ENCODE data around the gene HMGCL.
A peak's percentile ranks its signal among the peaks of the same experiment; 100 is the strongest.
"Not testable (repeated sequence)": the region's sequence is repeated elsewhere in the genome, so short reads cannot be mapped to it uniquely, and the experiment has no call there.

The HMGCL gene

DNA sequence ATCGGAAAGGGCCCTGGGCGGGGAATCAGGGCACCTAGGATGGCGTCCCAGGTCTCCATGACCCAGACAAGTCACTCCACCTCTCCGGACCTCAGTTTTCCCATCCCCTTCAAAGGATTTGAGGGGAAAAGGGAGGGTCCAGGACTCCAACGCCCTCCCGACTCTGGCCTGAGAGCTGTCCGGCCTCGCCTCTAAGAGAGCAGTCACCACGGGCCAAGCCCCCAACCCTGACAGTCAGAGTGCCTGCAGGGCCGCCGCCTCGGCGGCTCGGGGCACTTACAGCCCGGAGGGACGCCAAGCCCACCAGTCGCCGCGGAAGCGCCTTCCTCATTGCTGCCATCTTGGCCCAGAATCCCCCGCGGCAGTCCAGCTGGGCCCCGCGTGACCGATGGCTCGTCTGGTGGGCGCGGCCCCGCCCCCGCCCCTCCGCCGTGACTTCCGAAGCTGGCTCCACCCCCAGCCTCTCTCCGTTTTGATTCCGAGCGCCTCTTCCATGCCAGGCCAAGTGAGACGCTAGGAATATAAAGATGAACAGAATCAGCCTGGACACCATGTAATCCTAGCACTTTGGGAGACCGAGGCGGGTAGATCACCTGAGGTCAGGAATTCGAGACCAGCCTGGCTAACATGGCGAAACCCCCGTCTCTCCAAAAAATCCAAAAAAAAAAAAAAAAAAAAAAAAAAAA, at the start of gene HMGCL:
TSS of gene HMGCL (minus strand) at position 354 of the 686 bp plus-strand sequence. CDS start at position 340, 14 bp downstream.
- peak; percentile 91 for DNase-seq

DNA sequence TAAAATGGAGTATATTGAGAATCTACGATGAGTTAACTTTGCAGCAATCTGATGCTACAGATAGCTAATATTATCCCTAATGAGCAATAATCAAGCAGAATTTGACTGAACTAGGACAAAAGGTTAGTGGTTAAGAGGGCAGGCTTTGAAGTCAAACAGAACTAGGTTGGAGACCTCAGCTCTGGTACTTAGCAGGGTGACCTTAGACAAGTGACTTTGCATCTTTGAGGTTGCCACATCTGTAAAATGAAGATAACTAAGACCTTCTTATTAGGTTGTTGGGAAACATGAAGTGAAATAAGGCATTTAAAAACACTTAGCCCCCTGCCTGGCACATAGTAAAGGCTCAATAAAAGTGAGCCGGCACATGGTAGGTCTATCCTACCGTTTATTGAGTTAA, 47.2 kb upstream of the HMGCL start:
- DNase-seq = no peak

DNA sequence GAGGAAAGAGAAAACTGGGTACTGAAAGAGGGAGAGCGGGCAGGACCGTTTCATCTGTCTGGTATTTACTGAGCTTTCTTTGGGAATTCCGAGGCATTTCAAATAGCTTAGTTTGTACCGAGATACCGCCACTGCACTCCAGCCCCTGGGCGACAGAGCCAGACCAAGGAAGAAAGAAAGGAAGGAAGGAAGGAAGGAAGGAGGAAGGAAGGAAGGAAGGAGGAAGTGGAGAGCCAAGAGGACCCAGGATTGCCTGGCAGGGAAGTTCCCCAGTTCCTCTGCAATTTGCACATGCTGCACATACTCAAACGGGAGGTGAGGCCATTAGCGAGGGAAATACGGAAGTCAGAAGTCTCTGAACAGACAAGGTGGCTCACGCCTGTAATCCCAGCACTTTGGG, 43.8 kb upstream of the HMGCL start:
- no peak for DNase-seq

DNA sequence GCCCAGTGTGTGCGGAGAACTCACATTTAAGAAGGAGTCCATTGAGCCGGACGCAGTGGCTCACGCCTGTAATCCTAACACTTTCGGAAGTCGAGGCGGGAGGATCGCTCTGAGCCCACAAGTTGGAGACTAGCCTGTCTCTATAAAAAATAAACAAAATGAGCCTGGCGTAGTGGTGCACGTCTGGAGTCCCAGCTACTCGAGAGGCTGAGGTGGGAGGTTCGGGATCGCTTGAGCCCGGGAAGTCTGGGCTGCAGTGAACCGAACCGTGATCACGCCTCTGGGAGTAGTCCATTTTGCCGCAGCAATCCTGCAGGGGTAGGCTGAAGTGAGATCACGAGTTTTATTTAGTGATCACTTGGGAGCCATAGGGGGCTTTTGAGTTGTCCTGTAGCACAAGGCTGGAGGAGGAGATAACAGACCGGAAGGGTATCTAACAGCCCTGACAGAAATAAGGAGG, 43.4 kb upstream of the HMGCL start:
- DNase-seq = no peak

DNA sequence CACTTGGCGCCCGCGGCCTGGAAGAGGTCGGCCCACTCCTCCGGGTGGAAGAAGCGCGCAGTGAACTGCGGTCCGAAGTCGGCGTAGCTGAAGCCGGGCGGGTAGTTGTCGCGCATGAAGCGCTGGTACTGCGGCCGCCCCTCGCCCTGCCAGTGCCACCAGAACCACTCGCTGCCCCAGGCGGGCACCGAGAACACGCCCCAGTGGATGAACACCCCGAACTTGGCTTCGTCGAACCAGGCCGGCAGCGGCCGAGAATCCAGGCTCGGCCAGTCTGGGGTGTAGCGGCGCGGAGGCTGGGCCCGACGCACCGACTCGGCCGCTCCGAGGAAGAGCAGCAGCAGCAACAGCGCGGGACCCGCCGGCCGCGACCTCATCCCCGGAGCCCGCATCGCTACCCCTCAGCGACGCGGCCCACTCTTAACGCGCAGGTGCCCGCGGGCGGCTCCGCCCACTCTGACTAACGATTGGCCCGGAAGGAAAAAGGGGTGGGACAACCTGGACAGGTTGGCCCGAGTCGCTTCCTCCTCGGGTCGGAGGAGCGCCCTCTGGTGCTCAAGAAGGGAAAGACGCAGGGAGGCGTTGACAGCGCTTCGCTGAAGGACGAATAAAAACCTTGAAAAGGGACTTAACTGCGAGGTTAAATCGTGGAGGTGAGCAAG, 42.8 kb upstream of the HMGCL start, which contains the start of gene FUCA1:
TSS of gene FUCA1 (minus strand) at position 396 of the 662 bp plus-strand sequence. CDS start at position 392, 4 bp downstream.
- peak; percentile 91 for DNase-seq

DNA sequence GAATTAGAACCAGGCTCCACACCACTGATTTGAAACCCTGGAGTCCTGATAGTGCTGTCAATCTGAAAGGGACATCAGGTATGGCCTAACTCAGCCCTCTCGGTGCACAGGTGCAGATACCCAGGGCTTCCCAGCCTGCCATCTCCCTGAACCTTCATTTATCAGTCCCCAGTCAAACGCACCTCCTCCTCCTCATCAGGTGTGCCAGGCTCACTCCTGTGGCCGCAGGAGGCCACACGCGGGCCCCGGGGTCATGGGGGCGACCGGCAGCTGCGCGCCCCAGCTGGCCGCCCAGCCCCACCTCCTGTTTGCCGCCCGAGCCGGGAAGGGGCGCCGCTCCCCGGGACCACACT, 42.3 kb upstream of the HMGCL start:
- DNase-seq = no peak

DNA sequence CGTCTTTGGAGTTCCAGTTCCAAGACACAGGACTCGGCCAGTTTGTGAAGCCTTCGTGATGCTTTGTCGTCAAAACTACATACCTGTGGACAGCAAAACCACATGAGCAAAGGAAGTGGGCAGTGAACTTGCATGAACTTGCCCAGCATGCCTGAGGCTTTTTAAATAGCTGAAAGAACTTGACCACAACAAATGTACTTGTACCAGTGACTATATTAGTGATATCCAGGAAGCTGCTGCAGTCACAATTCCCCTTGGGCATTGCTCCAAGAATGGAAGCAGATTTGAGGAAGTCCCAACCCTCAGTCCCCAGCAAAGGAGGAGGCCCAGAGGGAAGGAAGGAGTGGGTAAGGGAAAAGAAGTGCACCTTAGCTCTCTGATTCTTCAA, 40.3 kb upstream of the HMGCL start:
- peak; percentile 87 for DNase-seq

DNA sequence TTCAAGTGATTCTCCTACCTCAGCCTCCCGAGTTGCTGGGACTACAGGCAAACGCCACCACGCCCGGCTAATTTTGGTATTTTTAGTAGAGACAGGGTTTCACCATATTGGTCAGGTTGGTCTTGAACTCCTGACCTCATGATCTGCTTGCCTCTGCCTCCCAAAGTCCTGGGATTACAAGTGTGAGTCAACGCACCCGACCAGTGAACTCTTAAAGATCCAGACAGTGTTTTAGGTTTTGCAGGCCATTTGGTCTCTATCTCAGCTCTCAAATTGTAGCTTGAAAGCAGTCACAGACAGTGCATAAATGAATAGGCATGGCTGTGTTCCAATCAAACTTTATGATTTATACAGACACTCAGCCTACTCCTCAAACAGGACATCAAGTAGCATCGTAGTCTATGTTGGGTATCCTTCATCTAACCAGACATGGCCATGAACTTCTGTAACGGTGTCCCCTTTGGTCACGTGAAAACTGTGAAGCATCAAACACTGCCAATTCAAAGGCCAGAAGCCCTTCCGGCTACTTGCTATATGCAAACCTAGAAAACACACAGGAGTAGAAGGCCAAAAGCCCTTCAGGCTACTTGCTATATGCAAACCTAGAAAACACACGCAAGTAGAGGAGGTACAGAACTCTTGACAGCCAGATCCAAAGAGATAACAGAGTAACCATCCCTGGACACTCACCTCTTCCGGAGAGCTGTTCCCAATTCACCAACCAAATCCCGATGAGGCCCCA, 39.7 kb upstream of the HMGCL start:
- DNase-seq = no peak

DNA sequence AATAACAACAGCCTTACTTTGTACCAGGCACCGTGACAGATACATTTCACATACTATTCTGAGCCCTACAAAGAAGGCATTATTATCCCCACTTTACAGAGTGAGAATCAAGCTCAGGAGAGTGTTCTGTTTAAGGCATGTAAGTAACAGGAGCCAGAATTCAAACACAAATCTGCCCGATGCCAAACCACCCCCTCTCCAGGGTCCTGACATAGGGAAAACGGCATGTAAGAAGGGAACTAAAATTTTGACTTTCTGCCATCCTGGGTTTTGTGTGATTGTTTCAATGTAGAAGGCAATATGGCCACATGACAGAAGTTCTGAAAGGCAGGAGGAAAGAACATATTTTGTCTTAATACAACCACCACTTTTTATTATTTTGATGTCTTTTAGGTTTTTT, 37.4 kb upstream of the HMGCL start:
- no peak for DNase-seq

DNA sequence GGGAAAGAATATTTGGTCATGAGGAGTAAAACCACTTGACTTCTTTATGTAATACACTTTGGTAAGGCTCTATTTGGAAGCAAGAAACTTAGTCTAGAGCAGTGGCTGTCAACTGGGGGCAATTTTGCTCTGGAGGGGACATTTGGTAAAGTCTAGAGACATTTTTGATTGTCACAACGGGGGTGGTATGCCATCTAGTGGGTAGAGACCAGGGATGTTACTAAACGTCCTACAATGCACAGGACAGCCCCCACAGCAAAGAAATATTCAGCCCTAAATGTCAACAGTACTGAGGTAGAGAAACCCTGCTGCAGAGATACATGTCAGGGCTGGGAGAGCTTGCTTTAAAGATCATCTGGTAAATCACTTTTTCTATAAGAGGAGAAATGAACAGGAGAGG, 29.3 kb upstream of the HMGCL start:
- peak; percentile 28 for DNase-seq

DNA sequence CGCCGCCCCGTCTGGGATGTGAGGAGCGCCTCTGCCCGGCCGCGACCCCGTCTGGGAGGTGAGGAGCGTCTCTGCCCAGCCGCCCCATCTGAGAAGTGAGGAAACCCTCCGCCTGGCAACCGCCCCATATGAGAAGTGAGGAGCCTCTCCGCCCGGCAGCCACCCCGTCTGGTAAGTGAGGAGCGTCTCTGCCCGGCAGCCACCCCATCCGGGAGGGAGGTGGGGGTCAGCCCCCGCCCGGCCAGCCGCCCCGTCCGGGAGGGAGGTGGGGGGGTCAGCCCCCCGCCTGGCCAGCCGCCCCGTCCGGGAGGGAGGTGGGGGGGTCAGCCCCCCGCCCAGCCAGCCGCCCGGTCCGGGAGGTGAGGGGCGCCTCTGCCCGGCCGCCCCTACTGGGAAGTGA, 27.9 kb upstream of the HMGCL start:
- DNase-seq = not testable (repeated sequence)

DNA sequence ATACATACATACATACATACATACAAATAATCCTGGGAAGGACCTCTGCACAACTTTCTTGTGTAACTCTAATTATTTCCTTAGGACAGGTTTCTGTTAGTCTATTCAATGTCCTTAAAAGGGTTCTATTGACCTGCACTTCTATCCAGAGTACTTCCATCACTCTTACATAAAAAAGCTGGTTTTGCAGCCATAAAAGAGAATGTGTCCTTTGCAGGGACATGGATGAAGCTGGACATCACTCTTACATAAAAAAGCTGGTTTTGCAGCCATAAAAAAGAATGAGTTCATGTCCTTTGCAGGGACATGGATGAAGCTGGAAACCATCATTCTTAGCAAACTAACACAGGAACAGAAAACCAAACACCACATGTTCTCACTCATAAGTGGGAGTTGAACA, 26.2 kb upstream of the HMGCL start:
- not testable (repeated sequence) for DNase-seq

DNA sequence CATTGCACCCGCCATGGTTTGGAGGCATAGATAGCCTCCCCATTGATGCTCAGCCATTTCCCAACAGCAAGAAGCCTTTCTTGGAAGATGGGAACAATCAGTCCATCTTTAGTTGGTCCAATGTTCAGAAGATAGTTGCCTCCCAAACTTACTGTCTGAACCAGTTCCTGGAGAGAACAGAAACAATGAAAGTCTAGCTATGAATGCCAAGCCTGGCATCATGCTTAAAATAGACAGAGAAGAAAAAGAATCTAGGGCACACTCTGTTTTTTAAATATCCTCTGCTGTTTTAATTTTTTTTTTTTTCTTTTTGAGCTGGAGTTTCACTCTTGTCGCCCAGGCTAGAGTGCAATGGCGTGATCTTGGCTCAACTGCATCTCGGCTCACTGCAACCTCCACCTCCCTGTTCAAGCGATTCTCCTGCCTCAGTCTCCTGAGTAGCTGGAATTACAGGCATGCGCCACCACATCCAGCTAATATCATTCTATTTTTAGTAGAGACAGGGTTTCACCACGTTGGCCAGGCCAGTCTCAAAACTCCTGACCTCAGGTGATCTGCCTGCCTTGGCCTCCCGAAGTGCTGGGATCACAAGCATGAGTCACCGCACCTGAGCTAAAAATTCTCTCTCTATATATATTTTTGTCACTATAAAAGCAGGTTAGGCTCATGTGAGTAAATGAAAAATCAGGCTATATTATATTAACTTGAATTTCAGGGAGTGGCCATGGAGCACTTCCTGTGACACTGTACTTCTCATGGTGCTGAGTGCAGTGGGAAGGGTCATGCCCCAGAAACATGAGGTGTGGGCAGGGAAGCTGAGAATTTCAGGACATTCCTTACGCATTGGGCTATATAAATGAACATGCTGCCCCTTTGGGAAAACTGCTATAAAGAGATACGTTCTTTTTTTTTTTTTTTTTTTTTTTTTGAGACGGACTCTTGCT, 23.7 kb upstream of the HMGCL start:
- no peak for DNase-seq

DNA sequence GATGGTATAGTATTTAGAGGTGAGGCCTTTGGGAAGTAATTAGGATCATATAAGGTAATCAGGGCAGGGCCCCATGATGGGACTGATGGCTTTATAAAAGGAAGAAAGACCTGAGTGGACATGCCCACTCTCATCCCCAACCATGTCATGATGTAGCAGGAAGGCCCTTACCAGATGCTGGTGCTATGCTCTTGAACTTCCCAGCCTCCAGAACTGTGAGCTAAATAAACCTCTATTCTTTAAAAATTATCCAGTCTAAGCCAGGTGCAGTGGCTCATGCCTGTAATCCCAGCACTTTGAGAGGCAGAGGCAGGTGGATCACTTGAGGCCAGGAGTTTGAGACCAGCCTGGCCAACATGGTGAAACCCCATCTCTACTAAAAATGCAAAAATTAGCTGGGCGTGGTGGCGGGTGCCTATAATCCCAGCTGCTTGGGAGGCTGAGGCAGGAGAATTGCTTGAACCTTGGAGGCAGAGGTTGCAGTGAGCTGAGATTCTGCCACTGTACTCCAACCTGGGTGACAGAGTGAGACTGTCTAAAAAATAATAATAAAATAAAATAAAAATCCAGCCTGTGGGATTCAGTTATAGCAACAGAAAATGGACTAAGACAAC, 22.4 kb upstream of the HMGCL start:
- DNase-seq = not testable (repeated sequence)

DNA sequence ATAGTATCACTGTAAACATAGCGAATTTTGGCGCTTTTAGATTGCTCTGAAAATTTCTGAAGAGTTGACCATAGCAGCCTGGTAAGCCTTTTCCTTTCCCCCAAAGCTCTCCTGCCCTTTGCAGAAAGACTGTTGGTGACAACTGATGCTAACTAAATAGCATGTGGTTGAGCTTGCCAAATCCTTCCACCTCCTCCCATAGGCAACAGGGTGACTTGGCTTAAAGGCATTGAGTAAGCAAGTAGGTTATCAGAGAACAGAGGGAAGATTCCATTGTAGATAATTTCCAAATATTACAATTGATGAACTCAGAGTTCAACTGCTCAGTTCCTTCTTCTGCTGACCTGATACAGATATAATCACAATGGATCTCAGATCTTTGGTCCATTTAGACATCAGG, 19.9 kb upstream of the HMGCL start:
- DNase-seq = no peak

DNA sequence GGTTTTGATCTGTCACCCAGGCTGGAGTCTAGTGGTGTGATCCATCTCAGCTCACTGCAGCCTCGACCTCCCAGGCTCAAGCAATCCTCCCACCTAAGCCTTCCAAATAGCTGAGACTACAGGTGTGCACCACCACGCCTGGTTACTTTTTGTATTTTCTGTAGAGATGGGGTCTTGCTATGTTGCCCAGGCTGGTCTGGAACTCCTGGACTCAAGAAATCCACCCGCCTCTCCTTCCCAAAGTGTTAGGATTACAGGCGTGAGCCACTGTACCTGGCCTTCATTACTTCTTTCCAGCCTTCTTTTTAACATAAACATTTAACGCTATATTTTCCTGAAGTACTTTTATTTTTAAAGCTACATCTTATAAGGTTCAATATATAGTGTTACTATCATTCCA, 18.4 kb upstream of the HMGCL start:
- no peak for DNase-seq

DNA sequence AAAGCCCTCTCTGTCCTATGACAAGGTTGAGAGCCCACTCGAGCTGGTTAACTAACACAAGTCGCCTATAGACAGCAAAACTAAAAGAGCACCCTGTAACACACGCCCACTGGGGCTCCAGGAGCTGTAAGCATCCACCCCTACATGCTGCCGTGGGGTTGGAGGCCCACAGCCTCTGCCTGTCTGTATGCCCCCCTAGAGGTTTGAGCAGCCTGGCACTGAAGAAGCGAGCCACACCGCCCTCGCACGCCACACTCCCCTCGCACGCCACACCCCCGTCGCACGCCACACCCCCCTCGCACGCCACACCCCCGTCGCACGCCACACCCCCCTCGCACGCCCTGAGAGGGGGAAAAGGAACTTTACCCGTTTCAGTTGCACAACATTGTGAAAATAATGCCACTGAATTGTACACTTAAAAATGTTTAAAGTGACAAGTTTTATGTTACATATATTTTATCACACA, 13.2 kb upstream of the HMGCL start:
- peak; percentile 60 for DNase-seq

DNA sequence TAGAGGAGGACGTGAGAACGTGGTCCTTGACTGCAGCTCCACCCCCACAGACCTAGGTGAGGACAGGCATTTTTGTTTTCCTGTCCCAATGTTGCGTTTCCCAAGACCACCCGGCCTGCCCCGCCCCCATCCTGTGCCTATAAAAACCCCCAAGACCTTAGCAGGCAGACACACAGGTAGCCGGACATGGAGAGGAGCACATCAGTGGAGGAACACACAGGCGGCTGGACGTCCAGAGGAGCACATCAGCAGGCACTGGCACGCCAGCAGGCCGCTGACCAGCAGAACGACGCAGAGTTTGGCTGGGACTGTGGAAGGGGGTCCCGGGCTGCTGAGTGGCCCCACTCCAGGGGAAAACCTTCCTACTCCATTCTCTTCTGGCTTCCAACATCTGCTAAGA, 12.7 kb upstream of the HMGCL start:
- no peak for DNase-seq

DNA sequence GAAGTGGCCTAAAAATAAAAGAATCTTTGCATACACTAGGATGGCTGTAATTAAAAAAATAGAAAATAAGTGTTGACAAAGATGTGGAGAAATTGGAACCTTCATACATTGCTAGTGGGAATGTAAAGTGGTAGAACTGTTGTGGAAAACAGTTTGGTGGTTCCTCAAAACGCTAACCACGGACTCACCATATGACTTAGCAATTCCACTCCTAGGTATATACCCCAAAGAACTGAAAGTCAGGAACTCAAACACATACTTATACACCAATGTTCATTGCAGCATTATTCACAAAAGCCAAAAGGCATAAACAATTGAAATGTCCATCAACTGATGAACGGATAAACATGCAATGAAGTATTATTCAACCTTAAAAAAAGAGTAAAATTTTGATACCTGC, 10.8 kb upstream of the HMGCL start:
- DNase-seq = no peak

DNA sequence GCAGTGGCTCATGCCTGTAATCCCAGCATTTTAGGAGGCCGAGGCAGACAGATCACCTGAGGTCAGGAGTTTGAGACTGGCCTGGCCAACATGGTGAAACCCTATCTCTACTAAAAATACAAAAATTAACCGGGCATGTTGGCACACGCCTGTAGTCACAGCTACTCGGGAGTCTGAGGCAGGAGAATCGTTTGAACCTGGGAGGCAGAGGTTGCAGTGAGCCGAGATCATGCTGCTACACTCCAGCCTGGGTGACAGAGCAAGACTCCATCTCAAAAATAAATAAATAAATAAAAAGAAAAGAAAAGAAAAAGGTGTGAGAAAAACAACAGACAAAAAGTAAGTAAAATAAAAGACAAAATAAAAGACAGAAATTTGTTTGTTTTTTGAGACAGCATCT, 8.9 kb upstream of the HMGCL start:
- not testable (repeated sequence) for DNase-seq

DNA sequence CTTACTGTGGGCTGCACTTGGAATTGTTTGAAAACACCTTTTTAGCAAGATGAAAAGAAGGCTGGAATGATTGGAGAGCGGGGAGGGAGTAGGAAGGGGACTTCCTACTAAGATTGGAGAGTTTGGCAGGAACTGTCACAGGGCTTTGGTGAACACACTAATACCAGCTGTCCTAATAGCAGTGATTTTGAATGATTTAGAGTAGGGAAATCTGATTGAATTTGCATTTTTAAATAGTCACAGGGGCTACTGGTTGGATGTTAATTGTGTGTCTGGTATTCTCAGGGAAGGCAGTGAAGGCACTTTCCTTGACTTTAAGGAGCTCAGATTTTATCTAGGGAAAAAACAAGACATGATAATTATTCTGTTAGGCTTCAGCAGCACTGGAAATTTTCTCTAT, 2.5 kb upstream of the HMGCL start:
- no peak for DNase-seq

DNA sequence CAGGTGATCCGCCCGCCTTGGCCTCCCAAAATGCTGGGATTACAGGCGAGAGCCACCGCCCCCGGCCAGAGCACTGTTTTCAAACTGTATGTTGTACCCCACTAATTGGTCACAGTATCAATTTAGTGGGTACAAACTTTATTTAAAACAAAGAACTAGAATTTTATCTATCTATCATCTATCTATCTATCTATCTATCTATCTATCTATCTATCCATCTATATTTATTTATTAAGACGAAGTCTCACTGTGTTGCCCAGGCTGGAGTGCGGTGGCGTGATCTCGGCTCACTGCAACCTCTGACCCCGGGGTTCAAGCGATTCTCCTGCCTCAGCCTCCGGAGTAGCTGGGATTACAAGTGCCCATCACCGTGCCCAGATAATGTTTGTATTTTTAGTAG, 1.4 kb upstream of the HMGCL start:
- not testable (repeated sequence) for DNase-seq

Measured in EL (cell line).